ENCODE data around the gene MYZAP. TPM values are rescaled to one million over a fixed set of nuclear protein-coding genes. Genes with fewer than 3 reads are reported as not detected.

The MYZAP gene
- total and polyA plus RNA-seq, 4 donors = 0.50 to 1.8 (median 0.99) TPM

GRCh38 chr15:57671636-57672035 lies 79.9 kb downstream of the MYZAP start (continued):
- TF ChIP-seq YY1 (IDR thresholded peaks at IDR 0.05) = no peak
- TF ChIP-seq HNF4A (conservative IDR thresholded peaks at IDR 0.05) = no peak
- TF ChIP-seq FOXA1 (IDR thresholded peaks at IDR 0.05) = no peak
- TF ChIP-seq ATF3 (IDR thresholded peaks at IDR 0.05) = no peak

- no peak for DNase-seq (ENCODE audit: low spot score)
Measured at GRCh38 chr15:57675481-57676181, 83.9 kb downstream of the MYZAP start.

More at GRCh38 chr15:57675481-57676181, 83.9 kb downstream of the MYZAP start:
- no peaks in the 10 kb centered on the region for H3K27me3 ChIP-seq (ENCODE audit: control insufficient read depth in 4 of 4, insufficient read depth in 4 of 4, low read length in 3 of 4)
- 90% methylated on average over 9 of the region's 9 CpGs for WGBS
- H3K9ac ChIP-seq (ENCODE audit: low read depth in 1 of 2, low read length in 2 of 2) = no peak overlapping the region
- H3K4me1 ChIP-seq (ENCODE audit: control insufficient read depth in 4 of 4, insufficient read depth in 4 of 4, low read length in 3 of 4) = no peaks in the 10 kb centered on the region
- TF ChIP-seq GABPA (IDR thresholded peaks at IDR 0.05 in 1 of 2, conservative IDR thresholded peaks at IDR 0.05 in 1 of 2) = no peak
- no peak for TF ChIP-seq TAF1 (conservative IDR thresholded peaks at IDR 0.05)
- TF ChIP-seq FOXA2 (IDR thresholded peaks at IDR 0.05) = no peak
- TF ChIP-seq EGR1 (IDR thresholded peaks at IDR 0.05; ENCODE audit: low read depth in 2 of 2) = no peak
- no peak for TF ChIP-seq REST (IDR thresholded peaks at IDR 0.05)
- no peak for TF ChIP-seq YY1 (IDR thresholded peaks at IDR 0.05)
- TF ChIP-seq RAD21 (IDR thresholded peaks at IDR 0.05) = no peak
- TF ChIP-seq ATF3 (IDR thresholded peaks at IDR 0.05) = no peak
- TF ChIP-seq HNF4G (IDR thresholded peaks at IDR 0.05) = no peak
- no peak for TF ChIP-seq HNF4A (conservative IDR thresholded peaks at IDR 0.05)
- no peak for TF ChIP-seq JUND (IDR thresholded peaks at IDR 0.05)
- no peak for TF ChIP-seq MAX (IDR thresholded peaks at IDR 0.05)
- TF ChIP-seq RXRA (IDR thresholded peaks at IDR 0.05) = no peak
- TF ChIP-seq SP1 (IDR thresholded peaks at IDR 0.05) = no peak
- no peak for TF ChIP-seq CTCF (IDR thresholded peaks at IDR 0.05; ENCODE audit: low read depth, low read length, missing input control)
- no peak for TF ChIP-seq ZBTB33 (IDR thresholded peaks at IDR 0.05)
- no peak for TF ChIP-seq FOXA1 (IDR thresholded peaks at IDR 0.05)
- no peak for TF ChIP-seq NR2F2 (IDR thresholded peaks at IDR 0.05)
- H3K36me3 ChIP-seq (ENCODE audit: control insufficient read depth in 4 of 4, insufficient read depth in 3 of 4, low read depth in 1 of 4, low read length in 3 of 4) = no peaks in the 10 kb centered on the region
- H3K4me3 ChIP-seq (ENCODE audit: low read depth in 1 of 3, low read length in 3 of 3) = no peak overlapping the region
- no peaks in the 10 kb centered on the region for H3K9me3 ChIP-seq (ENCODE audit: control insufficient read depth in 4 of 4, low read length in 3 of 4)
- no peak overlapping the region for H3K27ac ChIP-seq (ENCODE audit: low read depth in 1 of 2, low read length in 2 of 2)

Measured in liver (tissue), 9 donors.